H1 (cell line): ENCODE measurements around the gene EIF3J.

Experiments used
- TBP ChIP-seq: IDR thresholded peaks from 2 replicates; pipeline ENCODE4 v1.6.1; 2011; ENCODE audit warnings: low read depth, low read length, improper control_type of control experiment
- TF ChIP-seq, protein P1 (sequence below), 3 experiments: IDR thresholded peaks; 1 replicate in 2 of 3; 2 replicates in 1 of 3; pipeline versions ENCODE4 v1.5.1 to v1.6.1; 2011; ENCODE audit warnings: low read length in 3 of 3, mild to moderate bottlenecking in 3 of 3, inconsistent platforms in 2 of 3, low read depth in 1 of 3, moderate library complexity in 1 of 3; ENCODE audit not compliant: insufficient read depth in 1 of 3; ENCODE audit errors: control extremely low read depth in 1 of 3

- TF ChIP-seq TBP, result no peak
- TF ChIP-seq, protein P1, sequence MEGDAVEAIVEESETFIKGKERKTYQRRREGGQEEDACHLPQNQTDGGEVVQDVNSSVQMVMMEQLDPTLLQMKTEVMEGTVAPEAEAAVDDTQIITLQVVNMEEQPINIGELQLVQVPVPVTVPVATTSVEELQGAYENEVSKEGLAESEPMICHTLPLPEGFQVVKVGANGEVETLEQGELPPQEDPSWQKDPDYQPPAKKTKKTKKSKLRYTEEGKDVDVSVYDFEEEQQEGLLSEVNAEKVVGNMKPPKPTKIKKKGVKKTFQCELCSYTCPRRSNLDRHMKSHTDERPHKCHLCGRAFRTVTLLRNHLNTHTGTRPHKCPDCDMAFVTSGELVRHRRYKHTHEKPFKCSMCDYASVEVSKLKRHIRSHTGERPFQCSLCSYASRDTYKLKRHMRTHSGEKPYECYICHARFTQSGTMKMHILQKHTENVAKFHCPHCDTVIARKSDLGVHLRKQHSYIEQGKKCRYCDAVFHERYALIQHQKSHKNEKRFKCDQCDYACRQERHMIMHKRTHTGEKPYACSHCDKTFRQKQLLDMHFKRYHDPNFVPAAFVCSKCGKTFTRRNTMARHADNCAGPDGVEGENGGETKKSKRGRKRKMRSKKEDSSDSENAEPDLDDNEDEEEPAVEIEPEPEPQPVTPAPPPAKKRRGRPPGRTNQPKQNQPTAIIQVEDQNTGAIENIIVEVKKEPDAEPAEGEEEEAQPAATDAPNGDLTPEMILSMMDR (IDR thresholded peaks at IDR 0.05; ENCODE audit: control extremely low read depth in 1 of 3, insufficient read depth in 1 of 3, low read depth in 1 of 3, low read length in 3 of 3), result no peak
Measured at GRCh38 chr15:44569316-44569715, 32.4 kb downstream of the EIF3J start.
